Measurements from ENCODE around the gene AGBL5. TPM values are rescaled to one million over a fixed set of nuclear protein-coding genes. Genes with fewer than 3 reads are reported as not detected.

AGBL5 gene
- total RNA-seq, 1 experiment from 2014 or later: 26.6 TPM

GRCh38 chr2:27021253-27022049 is 30.0 kb upstream of the AGBL5 start:
- peak; percentile 77 for DNase-seq (ENCODE audit: low read depth)

- no peak for DNase-seq (ENCODE audit: low read depth)
Measured at GRCh38 chr2:27023740-27024139, 27.7 kb upstream of the AGBL5 start.

DNA sequence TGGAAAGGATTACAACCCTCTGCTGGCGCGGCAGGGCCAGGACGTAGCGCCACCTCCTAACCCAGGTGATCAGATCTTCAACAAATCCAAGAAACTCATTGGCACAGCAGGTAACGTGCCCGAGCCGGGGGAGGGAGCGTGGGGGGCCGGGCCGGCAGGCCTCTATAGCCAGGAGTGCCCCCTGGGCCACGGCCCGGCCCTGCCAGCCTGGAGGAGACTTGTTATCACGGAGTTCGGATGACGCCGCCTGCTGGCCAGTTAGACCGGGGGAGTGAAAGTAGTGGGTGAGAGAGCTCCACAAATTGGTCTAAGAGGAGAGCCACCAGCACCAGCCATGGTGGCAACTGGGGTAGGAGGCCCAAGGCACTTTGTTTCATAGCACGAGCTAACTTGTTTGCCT is 27.3 kb upstream of the AGBL5 start:
- no peak for DNase-seq (ENCODE audit: low read depth)

GRCh38 chr2:27024812-27025211 is 26.7 kb upstream of the AGBL5 start:
- DNase-seq (ENCODE audit: low read depth): no peak

DNA sequence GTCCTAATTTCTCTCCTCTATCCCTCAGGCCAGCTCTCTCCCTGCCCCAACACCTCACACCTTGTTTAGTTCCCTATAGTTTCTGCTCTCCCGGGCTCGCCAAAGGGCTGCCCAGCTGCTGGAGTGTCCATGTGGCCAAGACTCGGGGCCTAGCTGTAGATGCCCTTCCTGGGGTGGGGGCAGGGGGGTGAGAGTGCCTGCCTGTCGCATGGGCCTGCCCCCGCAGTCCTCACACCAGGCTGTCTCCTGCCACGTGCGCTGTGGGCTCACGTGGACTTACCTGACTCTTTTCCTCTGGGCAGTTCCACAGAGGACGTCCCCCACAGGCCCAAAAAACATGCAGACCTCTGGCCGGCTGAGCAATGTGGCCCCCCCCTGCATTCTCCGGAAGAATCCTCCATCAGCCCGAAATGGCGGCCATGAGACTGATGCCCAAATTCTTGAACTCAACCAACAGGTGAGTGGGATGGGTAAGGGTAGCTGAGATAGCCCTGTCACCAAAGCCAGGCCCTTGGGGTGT is 26.1 kb upstream of the AGBL5 start:
- no peak for DNase-seq (ENCODE audit: low read depth)

DNA sequence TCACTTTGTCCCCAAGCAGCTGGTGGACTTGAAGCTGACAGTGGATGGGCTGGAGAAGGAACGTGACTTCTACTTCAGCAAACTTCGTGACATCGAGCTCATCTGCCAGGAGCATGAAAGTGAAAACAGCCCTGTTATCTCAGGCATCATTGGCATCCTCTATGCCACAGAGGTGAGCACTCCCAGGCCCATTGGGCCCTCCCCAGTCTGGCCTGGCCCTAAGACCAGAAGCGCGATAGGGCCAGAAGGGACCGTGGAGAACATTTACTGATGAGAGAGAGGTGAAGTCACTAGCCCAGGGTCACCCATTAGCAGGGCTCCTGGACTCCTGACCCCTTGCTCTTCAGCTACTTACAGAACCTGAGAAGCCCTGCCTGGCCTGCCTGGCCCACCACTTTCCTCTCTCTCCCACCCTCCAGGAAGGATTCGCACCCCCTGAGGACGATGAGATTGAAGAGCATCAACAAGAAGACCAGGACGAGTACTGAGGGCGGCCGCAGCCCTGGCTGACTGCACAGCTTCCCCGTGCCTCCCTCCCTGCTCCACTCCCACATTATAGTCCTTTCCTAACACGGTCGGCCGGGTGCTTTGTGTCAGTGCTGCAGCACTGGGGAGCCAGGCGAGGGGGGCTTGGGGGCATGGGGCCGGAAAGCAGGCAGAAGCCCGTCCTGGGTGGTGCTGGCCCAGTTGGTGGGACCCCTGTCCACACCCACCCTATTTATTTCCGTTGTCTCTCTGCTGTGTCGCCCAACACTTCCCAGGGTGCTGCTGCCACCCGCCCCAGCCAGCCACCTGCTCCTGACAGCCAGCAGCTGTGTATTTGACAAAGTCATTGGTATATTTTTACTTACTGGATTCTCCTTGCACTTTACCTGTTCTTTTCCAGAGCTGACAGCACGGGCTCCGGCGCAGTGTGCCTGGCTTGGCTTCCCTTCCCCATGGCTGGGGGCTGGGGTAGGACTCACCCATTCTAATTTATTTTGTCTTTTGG is 25.3 kb upstream of the AGBL5 start:
- DNase-seq (ENCODE audit: low read depth): no peak

DNA sequence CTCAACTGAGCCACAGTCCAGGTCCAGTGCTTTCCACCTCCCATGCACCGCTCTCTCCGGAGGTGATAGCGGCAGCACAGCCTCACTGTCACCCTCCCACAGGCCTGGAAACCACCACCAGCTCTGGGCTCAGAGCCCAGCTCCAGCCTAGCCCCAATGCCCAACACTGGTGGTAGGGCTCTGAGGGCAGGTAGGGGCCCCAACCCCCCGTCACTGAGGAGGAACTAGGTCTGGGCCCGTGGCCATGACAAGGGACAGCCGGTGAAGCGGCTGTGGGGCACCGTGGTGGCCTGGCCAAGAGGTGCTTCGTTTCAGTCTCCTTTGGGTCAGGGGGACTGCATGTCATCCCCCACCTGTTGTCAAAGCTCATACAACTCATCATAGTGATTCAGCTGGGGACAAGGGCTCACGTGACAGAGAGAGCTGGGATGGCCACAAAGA is 24.2 kb upstream of the AGBL5 start:
- DNase-seq (ENCODE audit: low read depth): no peak

DNA sequence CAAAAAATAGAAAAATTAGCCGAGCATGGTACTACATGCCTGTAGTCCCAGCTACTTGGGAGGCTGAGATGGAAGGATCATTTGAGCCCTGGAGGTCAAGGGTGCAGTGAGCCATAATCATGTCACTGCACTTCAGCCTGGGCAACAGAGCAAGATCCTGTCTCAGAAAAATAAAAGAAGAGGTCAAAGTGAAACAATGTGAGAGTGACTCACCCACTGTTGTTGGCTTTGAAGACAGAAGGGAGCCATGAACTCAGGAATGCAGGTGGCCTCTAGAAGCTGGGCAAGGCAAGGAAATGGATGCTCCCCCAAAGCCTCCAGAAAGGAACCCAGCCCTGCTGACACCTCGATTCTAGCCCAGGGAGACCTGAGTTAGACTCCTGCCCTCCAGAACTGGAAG is 22.4 kb upstream of the AGBL5 start:
- peak; percentile 40 for DNase-seq (ENCODE audit: low read depth)

DNA sequence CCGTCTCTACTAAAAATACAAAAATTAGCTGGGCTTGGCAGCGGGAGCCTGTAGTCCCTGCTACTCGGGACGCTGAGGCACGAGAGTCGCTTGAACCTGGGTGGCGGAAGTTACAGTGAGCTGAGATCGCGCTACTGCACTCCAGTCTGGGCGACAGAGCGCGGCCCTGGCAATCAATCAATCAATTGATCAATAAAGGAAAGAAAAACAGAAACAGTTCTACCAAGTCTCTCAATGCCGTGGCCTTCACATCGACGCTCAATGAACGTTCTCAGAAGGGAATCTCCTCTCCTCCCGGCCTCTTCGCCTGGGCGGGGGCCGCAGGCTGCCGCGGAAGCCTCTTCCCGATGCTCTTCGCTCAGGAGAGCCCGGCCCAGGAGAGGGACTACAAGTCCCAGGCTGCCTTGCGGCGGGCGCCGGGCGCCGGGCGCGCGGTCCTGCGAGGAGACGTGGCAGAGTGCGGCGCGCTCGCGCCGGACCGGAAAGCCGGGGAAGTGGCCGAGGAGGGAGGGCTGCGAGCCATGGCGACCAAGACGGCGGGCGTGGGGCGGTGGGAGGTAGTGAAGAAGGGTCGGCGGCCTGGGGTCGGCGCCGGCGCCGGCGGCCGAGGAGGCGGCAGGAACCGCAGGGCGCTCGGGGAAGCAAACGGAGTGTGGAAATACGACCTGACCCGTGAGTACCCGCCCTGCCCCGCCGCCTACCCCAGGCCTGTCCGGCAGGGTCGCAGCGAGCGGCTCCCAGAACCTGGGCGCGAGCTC is 18.8 kb upstream of the AGBL5 start, which contains the start of gene TMEM214:
Gene TMEM214 (plus strand): TSS at position 471 of the 758 bp plus-strand sequence. CDS start 51 bp downstream, at position 522.
- DNase-seq (ENCODE audit: low read depth): peak; percentile 85

DNA sequence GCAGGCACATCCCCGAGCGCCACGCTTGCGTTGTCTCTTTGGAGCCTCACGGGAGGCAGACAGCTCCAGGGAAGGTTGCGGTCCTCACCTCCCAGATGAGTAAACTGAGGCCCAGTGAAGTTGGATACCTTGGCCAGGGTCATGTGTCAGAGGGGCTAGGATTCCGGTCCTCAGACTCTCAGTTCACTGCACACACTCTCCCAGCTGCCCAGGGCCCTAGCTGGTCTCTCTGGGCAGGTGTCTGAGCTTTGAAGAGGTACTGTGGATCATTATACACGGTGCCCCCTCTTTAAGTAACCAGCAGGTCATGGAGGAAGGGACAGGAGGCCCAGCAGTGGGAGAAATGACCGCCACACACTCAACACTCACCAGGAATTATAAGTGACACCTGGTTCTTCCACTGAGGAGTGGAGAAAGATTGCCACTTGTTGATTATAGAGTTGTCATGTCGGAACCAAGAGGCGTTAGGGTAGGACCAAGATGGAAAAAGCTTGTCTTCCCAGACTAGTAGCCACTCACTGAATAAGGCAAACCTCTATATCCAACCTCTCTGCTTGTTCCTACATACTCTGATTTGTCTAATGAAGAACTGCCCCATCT is 18.1 kb upstream of the AGBL5 start:
- DNase-seq (ENCODE audit: low read depth): no peak

- no peak for DNase-seq (ENCODE audit: low read depth)
Measured at GRCh38 chr2:27038012-27038411, 13.5 kb upstream of the AGBL5 start.

DNA sequence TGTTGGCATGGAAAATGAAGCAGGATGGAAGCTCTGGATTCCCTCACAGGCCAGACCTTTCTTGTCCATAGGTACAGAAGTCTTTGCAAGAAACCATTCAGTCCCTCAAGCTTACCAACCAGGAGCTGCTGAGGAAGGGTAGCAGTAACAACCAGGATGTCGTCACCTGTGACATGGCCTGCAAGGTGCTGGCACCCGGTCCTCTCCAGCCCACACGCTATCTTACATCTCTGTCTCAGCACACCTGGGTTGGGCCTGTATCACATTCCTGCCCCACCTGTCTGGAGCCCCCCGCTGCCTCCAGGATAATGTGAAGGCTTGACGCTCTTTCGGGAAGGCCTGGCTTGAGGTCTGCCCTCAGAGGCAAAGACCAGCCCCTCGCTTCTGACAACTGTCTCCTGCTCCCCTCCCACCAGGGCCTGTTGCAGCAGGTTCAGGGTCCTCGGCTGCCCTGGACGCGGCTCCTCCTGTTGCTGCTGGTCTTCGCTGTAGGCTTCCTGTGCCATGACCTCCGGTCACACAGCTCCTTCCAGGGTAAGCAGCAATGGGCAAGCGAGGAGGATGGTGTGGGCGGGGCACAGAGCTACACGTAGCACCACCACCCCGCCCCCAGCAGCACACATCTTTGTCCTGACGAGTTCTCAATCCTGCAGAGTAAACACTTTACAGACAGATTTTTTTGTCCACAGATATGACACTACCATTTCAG is 12.7 kb upstream of the AGBL5 start:
- no peak for DNase-seq (ENCODE audit: low read depth)

GRCh38 chr2:27039426-27039825 is 12.0 kb upstream of the AGBL5 start:
- DNase-seq (ENCODE audit: low read depth): no peak

- DNase-seq (ENCODE audit: low read depth): no peak
Measured at GRCh38 chr2:27039871-27040270, 11.6 kb upstream of the AGBL5 start.

- DNase-seq (ENCODE audit: low read depth): no peak
Measured at GRCh38 chr2:27040282-27040681, 11.2 kb upstream of the AGBL5 start.

DNA sequence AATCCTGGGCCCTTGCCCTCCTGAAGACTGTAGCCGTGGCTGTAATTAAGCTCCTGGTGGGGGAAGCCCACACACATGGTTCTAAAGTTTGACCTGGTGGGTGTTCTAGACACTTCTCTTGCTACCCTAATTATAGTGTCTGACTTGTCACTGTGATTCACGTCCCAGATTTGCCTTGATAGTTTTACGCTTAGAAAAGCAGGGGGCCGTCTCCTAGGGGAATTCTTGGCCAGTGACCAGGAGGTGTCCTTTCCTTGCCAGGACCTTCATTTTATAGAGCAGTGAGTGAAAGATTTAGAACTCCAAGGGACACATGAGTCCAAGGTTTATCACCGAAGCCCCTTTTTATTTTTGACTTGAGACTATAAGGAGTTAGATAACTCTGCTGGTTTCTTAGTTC is 9.7 kb upstream of the AGBL5 start:
- no peak for DNase-seq (ENCODE audit: low read depth)

GRCh38 chr2:27042159-27042661 is 9.3 kb upstream of the AGBL5 start:
- DNase-seq (ENCODE audit: low read depth): no peak

DNA sequence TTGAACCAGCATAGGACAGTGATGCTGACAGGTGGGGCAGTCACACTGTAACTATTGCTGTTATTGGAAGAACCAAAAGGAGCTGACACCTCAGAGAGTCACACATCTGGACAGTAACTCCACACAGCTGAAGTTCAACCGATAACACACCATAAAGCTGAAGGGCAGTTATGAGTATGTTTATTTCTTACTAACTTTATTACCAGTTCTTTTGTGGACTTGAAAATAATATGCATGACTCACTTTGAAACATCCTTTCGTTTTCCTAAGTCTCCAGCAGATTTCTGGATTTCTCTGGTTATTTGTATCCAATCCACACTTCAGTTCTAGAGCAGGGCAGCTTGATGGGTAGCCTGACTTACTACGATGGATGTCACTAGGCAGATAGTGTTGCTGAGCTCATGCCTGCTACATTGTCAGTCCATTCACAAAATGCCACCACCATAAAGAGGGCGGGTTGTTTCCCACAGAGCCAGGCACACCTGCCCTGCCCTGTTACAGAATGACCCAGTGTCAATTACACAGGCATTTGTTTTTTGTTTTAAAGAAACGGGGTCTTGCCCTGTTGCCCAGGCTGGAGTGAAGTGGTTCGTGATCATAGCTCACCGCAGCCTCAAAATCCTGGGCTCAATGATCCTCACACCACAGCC is 8.4 kb upstream of the AGBL5 start:
- DNase-seq (ENCODE audit: low read depth): no peak
